ENCODE data around the gene SLC35E3. TPM values are rescaled to one million over a fixed set of nuclear protein-coding genes. Genes with fewer than 3 reads are reported as not detected.

SLC35E3 gene
- total RNA-seq (2022) (7.9 and 10.8 TPM in 2 replicates), Bru-seq, nascent RNA (percentile 59 among the genes with signal in this experiment), BruChase-seq, experiment 1, labeled RNA remaining after a 6-hour chase (percentile 73 among the genes with signal in this experiment), BruChase-seq, experiment 2, labeled RNA remaining after a 2-hour chase (percentile 73 among the genes with signal in this experiment)
- long read RNA-seq, full-length matches to known transcripts, result 28 of 35 reads
- long read RNA-seq, partial matches to known transcripts, result 4 of 35 reads
- long read RNA-seq, other reads (novel, unspliced or antisense), result 3 of 35 reads

DNA sequence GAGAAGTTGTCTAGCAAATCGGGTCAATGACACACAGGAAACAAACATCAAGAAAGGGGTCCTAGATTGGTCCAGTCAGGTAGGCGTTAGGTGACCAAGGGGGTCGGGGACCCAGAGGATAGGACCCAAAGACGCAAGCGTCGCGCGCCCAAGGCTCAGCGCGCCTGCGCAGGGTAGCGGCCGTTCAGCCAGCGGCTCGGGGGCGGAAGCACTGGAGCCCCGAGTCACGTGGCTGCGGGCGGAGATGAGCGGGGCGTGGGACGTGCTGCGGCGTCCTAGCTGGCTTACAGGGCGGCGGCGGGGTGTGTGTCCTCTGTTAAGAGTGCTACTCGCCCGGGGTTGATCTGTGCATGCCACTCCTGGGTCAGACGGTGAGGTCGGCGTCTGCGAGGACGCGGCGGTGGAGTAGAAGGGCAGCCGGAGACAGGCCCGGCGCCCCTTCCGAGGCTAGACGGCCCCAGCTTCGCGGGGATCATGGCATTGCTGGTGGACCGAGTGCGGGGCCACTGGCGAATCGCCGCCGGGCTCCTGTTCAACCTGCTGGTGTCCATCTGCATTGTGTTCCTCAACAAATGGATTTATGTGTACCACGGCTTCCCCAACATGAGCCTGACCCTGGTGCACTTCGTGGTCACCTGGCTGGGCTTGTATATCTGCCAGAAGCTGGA, at the start of gene SLC35E3:
TSS of gene SLC35E3 (plus strand) at position 273 of the 668 bp plus-strand sequence. CDS start at position 475, 202 bp downstream.
- peak; percentile 94 for DNase-seq
- TSS peak; percentile 62 for BruUV-seq (replicated peaks)
- no peaks in the 10 kb centered on the region for H3K9me3 Mint-ChIP-seq (ENCODE audit: low read depth, unreplicated experiment)
- peak within 1 kb of the TSS; percentile 98 for H3K4me3 Mint-ChIP-seq (ENCODE audit: low read depth, unreplicated experiment)
- peaks cover 8% of the 10 kb centered on the region for H3K4me1 Mint-ChIP-seq (ENCODE audit: low read depth, unreplicated experiment)
- H3K27ac Mint-ChIP-seq (ENCODE audit: unreplicated experiment), result peak within 1 kb of the TSS; percentile 60
- TF ChIP-seq, protein P1, sequence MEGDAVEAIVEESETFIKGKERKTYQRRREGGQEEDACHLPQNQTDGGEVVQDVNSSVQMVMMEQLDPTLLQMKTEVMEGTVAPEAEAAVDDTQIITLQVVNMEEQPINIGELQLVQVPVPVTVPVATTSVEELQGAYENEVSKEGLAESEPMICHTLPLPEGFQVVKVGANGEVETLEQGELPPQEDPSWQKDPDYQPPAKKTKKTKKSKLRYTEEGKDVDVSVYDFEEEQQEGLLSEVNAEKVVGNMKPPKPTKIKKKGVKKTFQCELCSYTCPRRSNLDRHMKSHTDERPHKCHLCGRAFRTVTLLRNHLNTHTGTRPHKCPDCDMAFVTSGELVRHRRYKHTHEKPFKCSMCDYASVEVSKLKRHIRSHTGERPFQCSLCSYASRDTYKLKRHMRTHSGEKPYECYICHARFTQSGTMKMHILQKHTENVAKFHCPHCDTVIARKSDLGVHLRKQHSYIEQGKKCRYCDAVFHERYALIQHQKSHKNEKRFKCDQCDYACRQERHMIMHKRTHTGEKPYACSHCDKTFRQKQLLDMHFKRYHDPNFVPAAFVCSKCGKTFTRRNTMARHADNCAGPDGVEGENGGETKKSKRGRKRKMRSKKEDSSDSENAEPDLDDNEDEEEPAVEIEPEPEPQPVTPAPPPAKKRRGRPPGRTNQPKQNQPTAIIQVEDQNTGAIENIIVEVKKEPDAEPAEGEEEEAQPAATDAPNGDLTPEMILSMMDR (IDR thresholded peaks at IDR 0.05; ENCODE audit: unreplicated experiment), result no peak
- H3K36me3 Mint-ChIP-seq (ENCODE audit: insufficient read depth, unreplicated experiment), result peaks cover 16% of the 10 kb centered on the region
- intact Hi-C loops (cut with micrococcal nuclease; ENCODE audit: unreplicated experiment), result loop anchor here (5.0 kb wide), 2 partner anchors 41 to 61 kb away; partner anchors contain the start of gene MDM2
- no peaks in the 10 kb centered on the region for H3K27me3 Mint-ChIP-seq (ENCODE audit: unreplicated experiment)
- CTCF ChIA-PET, result interaction anchor here (0.7 to 1.7 kb wide), 6 partner anchors 38 to 873 kb away, joined by 3 to 9 read pairs (median 3); partner anchors contain the start of genes MDM1 and MDM2

DNA sequence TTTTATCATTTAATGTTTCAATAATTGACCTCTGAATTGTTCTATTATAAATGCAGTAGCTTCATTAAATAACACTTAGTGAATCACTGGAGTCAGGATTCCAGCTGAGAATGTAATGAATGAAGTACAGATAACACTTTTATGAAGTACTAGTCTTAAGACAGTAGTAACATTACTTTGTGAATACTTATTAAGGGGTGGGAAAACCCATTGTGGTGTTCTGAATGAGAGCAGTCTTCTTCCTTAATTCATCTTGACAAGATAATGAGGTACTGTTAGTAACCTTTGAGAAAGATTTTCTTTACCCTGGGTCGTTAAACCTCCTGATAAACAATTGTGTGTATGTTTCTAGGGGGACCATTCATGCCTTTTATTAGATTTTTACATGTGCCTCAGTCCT, 46.5 kb upstream of the SLC35E3 start:
- Mint-ChIP-seq H3K27me3 (ENCODE audit: unreplicated experiment) (no peaks in the 10 kb centered on the region), H3K27ac (ENCODE audit: unreplicated experiment) (no peak overlapping the region), H3K9me3 (ENCODE audit: low read depth, unreplicated experiment) (no peaks in the 10 kb centered on the region), H3K4me3 (ENCODE audit: low read depth, unreplicated experiment) (no peak overlapping the region), H3K36me3 (ENCODE audit: insufficient read depth, unreplicated experiment) (peaks cover 49% of the 10 kb centered on the region), H3K4me1 (ENCODE audit: low read depth, unreplicated experiment) (no peaks in the 10 kb centered on the region)
- no TSS peak for BruUV-seq (replicated peaks)
- DNase-seq, result no peak
- intact Hi-C loops (cut with micrococcal nuclease; ENCODE audit: unreplicated experiment), result no loop called here
- TF ChIP-seq, protein P1 (IDR thresholded peaks at IDR 0.05; ENCODE audit: unreplicated experiment), result no peak
- CTCF ChIA-PET, result no interaction called here

DNA sequence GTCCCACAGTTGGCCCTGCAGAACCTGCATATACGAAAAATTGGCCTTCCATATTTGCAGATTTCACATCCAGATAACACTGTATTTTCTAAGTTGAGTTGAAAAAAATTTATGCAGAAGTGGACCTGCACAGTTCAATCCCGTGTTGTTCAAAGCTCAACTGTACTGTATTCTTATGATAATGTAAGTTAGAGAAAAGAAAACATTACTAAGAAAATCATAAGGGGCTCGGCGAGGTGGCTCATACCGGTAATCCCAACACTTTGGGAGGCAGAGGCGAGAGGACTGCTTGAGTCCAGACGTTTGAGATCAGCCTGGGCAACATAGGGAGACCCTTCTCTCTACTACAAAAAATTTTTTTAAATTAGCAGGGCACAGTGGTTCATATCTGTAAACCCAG, 18.2 kb upstream of the SLC35E3 start:
- no TSS peak for BruUV-seq (replicated peaks)
- intact Hi-C loops (cut with micrococcal nuclease; ENCODE audit: unreplicated experiment), result loop anchor here (10.0 kb wide), 1 partner anchor 373 kb away; no protein-coding TSS in a partner anchor
- H3K27me3 Mint-ChIP-seq (ENCODE audit: unreplicated experiment), result no peaks in the 10 kb centered on the region
- H3K27ac Mint-ChIP-seq (ENCODE audit: unreplicated experiment), result no peak overlapping the region
- H3K9me3 Mint-ChIP-seq (ENCODE audit: low read depth, unreplicated experiment), result no peaks in the 10 kb centered on the region
- H3K4me1 Mint-ChIP-seq (ENCODE audit: low read depth, unreplicated experiment), result no peaks in the 10 kb centered on the region
- TF ChIP-seq, protein P1 (IDR thresholded peaks at IDR 0.05; ENCODE audit: unreplicated experiment), result no peak
- DNase-seq, result no peak
- peaks cover 22% of the 10 kb centered on the region for H3K36me3 Mint-ChIP-seq (ENCODE audit: insufficient read depth, unreplicated experiment)
- CTCF ChIA-PET, result interaction anchor here (0.6 kb wide), 2 partner anchors 74 to 107 kb away, joined by 3 read pairs; no protein-coding TSS in a partner anchor
- no peak overlapping the region for H3K4me3 Mint-ChIP-seq (ENCODE audit: low read depth, unreplicated experiment)

DNA sequence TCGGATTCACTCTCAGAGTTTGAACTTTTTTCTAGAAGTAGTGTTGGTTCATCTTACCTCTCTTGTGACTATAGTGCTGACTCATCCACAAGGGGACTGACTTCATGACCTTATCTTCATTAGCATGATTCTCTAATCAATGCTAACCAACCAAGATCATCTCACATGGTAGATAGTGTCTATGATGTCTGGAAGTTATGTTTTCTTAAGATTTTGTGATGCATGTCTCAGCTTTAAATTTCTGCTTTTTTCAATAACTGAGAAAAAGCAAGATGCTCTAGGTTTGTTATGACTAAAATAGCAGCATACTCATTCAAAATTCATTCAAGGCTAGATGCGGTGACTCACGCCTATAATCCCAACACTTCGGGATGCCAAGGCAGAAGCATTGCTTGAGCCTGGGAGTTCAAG, 12.3 kb upstream of the SLC35E3 start:
- no peak overlapping the region for H3K27ac Mint-ChIP-seq (ENCODE audit: unreplicated experiment)
- CTCF ChIA-PET, result no interaction called here

More for the DNA sequence above, 12.3 kb upstream of the SLC35E3 start:
- Mint-ChIP-seq H3K27me3 (ENCODE audit: unreplicated experiment) (no peaks in the 10 kb centered on the region), H3K36me3 (ENCODE audit: insufficient read depth, unreplicated experiment) (peaks cover 14% of the 10 kb centered on the region), H3K4me1 (ENCODE audit: low read depth, unreplicated experiment) (no peaks in the 10 kb centered on the region), H3K4me3 (ENCODE audit: low read depth, unreplicated experiment) (no peak overlapping the region), H3K9me3 (ENCODE audit: low read depth, unreplicated experiment) (no peaks in the 10 kb centered on the region)
- TF ChIP-seq, protein P1 (IDR thresholded peaks at IDR 0.05; ENCODE audit: unreplicated experiment), result no peak
- DNase-seq, result no peak
- no TSS peak for BruUV-seq (replicated peaks)
- intact Hi-C loops (cut with micrococcal nuclease; ENCODE audit: unreplicated experiment), result no loop called here
